GM21717 (cell line): ENCODE data around the gene TPP1.
A peak's percentile ranks its signal among the peaks of the same experiment; 100 is the strongest.

Experiments
- ATAC-seq: cut with Tn5 transposase; IDR thresholded peaks from one replicate; pipeline ENCODE4 v1.9.1; 2021; ENCODE audit warnings: mild to moderate bottlenecking, moderate library complexity; ENCODE audit not compliant: unreplicated experiment

Gene TPP1

GRCh38 chr11:6619004-6619745, at the start of gene TPP1:
Gene TPP1 (minus strand): TSS chr11:6619422. CDS start chr11:6619400, 22 bp downstream.
- ATAC-seq: peak; percentile 97

- no peak for ATAC-seq
These were observed 48.6 kb upstream of the TPP1 start for GRCh38 chr11:6667733-6668374.

GRCh38 chr11:6666302-6667183, 47.3 kb upstream of the TPP1 start:
- ATAC-seq: no peak

DNA sequence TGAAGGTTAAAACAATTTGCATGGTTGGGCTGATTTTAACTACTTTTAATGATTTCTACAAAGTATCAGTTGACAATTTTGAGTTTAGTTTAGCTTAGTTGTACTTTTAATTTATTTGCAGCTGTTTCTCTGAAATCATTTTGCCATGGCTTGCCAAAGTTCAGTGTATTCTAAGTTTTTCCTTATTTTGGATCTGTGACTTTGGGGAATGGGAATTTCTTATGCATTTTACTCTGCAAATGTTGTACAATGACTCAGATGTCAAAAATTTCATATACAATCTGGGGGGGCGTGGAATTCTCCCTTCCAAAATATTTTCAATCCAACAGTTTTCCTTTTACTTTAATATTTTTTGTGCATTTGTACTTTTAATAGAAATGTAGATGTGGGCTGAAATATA, 45.3 kb upstream of the TPP1 start:
- no peak for ATAC-seq

DNA sequence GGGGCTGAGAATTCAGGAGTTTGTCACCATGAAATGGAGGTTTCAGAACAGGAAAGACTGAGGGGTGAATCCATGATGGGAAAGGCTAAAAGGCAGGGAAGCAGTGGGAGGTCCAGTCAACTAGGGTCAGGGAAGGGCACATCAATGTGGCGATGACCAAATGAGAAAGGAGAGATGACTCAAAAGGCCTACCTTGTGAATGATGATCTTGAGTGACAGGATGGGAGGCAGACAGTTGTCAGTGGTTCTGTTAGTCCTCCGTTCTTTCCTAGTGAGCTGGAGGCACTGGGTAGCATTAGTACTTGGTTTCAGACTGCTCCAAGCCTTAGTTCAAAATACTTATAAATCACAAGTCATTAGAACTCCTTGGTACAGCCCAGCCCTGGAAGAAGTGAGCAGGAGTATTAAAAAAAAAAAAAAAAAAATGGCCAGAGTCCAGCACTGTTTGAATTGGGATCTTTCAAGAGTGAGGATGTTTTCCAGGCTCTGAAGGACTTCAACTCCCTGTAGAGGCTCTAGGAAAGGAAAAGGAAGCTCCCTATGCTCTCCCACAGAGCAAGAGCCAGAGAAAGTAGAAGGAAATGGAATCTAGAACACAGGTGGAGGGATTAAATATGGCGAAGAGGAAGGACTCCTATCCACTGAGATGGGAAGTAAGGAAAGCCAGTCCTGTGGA, 44.7 kb upstream of the TPP1 start:
- ATAC-seq: no peak

DNA sequence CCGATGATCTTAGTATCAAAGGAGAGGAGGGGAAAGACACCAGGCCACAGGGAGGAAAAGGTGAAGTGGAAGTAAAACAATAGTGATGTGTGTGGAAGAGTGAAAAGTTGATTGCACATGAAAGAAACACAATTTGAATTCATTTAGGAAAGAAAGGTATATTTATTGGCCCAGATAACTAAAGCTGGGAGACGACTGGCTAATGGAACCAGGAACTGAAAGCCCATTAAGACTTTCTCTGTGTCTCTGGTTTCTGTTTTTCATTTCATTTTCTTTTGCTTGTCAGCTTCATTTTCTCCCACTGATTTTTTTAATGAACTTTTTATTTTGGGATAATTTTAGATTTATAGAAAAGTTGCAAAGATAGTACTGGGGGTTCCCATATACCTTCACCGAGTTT, 41.5 kb upstream of the TPP1 start:
- no peak for ATAC-seq

GRCh38 chr11:6658647-6659046, 39.4 kb upstream of the TPP1 start:
- no peak for ATAC-seq

- ATAC-seq: no peak
These were observed 38.1 kb upstream of the TPP1 start for GRCh38 chr11:6657346-6657745.

GRCh38 chr11:6656936-6657335, 37.7 kb upstream of the TPP1 start:
- ATAC-seq: no peak

- no peak for ATAC-seq
These were observed 37.3 kb upstream of the TPP1 start for GRCh38 chr11:6656584-6656915.

- no peak for ATAC-seq
These were observed 36.8 kb upstream of the TPP1 start, which contains the start of gene DCHS1 for GRCh38 chr11:6655790-6656583. Gene DCHS1 (minus strand): TSS chr11:6655809. CDS start chr11:6641613, 14,196 bp downstream.

DNA sequence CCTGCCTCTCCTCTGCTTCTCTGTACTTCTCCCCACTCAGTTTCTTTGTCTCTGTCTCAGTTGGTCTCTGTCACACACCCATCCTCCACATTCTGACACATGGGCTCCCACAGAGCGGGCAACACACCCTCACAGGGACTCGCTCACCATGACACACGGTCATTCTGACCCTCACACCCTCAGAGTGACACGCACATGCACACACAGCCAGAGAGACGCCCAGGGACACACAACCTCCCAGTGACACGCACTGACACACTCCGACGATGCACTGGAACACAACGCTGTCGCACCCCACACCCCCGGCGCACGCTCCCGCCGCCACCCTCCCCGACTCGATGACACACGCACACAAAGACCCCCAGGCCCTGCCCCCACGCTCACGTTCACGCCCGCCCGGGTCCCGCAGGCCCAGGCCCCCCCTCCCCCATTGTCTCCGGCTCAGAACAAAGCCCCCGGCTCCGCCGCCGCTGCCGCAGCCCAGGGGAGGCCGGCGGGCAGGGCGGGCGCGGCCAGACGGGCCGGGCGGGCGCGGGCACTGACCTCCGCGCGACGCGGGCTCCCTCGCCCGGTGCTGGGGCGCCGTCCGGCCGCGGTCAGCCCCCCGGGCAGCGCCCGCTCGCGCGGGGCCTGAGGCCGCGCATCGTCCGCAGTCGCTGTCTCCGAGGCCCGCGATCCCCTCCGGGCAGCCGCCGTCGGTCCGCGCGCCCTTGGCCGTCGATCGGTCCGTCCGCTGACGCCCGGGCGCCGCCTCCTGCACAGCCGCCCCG, 36.0 kb upstream of the TPP1 start:
- ATAC-seq: no peak

GRCh38 chr11:6654281-6655019, 35.2 kb upstream of the TPP1 start:
- no peak for ATAC-seq

GRCh38 chr11:6653656-6654055, 34.4 kb upstream of the TPP1 start:
- ATAC-seq: no peak

DNA sequence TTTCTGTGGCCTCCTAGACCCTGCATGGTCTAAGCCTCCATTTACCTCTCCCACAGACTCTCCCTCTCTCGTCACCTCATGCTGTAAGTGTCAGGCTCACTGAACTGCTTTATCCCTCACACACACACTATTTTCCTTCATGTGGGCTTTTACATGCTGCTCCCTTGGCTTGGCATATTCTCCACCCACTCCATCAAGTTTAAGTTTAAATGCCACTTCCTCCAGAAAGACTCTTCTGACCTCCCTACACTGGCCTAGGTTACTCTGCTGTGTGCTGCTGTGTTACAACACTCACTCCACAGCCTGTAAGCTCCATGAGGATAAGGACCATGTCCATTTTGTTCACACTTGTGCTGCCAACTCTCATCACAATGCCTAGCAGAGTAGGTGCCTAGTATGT, 33.9 kb upstream of the TPP1 start:
- no peak for ATAC-seq

- no peak for ATAC-seq
These were observed 33.0 kb upstream of the TPP1 start for GRCh38 chr11:6652182-6652581.

- ATAC-seq: no peak
These were observed 31.8 kb upstream of the TPP1 start for GRCh38 chr11:6650980-6651379.

DNA sequence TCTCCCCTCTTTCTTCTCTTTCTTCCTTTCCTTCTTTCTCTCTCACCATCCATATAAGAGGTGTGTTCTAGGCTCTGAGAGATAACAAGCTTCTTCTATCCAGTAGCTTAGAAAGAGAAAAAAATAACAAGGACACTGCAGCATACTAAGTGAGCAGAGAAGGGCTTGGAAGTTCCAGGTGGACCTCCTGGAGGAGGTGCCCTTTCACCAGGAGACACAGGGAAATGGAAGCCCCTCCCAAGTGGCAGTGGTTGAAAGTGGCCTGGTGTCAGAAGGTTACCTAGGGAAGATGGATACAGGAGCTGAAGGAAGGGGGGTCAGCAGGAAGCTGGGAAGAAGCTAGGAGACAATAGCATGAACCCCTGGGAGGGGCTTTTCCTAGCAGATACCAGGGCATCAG, 30.9 kb upstream of the TPP1 start:
- ATAC-seq: no peak

DNA sequence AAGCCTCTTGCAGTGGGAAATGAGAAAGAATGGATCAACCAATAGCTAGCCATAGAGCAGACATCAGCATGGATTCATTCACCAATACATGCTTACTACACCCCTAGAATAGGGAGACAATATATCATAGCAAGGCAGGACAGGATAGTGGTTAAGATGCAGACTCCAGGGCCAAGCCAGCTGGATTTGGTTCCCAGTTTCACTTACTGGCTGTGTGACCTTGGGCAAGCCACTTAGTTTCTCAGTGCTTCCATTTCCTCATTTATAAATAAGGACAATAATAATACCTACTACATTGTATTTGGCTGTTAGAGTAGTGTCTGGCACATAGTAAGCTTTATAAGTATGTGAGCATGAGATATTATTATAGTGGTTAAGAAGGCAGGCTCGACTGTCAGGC, 29.3 kb upstream of the TPP1 start:
- no peak for ATAC-seq
